Esophagus squamous epithelium (tissue), 5 donors: ENCODE data around the gene OBSCN. TPM values are rescaled to one million over a fixed set of nuclear protein-coding genes. Genes with fewer than 3 reads are reported as not detected.

Experiments
- DNase-seq: peaks from one replicate; lab custom pipeline; 2025; lab: John Stamatoyannopoulos, UW
- H3K27ac ChIP-seq, 4 donors: fragments of 200-600 bp; sonication (generic); one replicate each; pipeline ENCODE4 v1.5.1; 2016 to 2019; ENCODE audit warnings: mild to moderate bottlenecking in 1 of 4
- H3K27me3 ChIP-seq, 4 donors: fragments of 200-600 bp; sonication (generic); 1 replicate in 3 of 4; 2 replicates in 1 of 4; pipeline versions ENCODE4 v1.5.1 to v1.6.0; 2017 to 2021; ENCODE audit warnings: antibody characterized with exemption in 1 of 4
- H3K36me3 ChIP-seq, 3 donors: fragments of 200-600 bp; sonication (generic); one replicate each; pipeline ENCODE4 v1.5.1; 2016 to 2019
- H3K4me1 ChIP-seq, 3 donors: fragments of 200-600 bp; sonication (generic); one replicate each; pipeline ENCODE4 v1.5.1; 2017 to 2019
- H3K4me3 ChIP-seq, 4 donors: fragments of 200-600 bp; sonication (generic); 1 replicate in 3 of 4; 2 replicates in 1 of 4; pipeline ENCODE4 v1.5.1; 2016 to 2019; ENCODE audit warnings: mild to moderate bottlenecking in 2 of 4, moderate library complexity in 1 of 4
- H3K9me3 ChIP-seq, 3 donors: fragments of 200-600 bp; sonication (generic); one replicate each; pipeline ENCODE4 v1.5.1; 2016 to 2019
- CTCF ChIP-seq, 6 experiments: fragments of 450-650 bp in 4 of 6; fragments of 200-600 bp in 2 of 6; sonication (generic) in 2 of 6; IDR thresholded peaks; one replicate each; pipeline ENCODE4 v1.5.1; 2016 to 2019; ENCODE audit warnings: antibody characterized with exemption in 6 of 6, mild to moderate bottlenecking in 4 of 6, moderate library complexity in 4 of 6
- POLR2A ChIP-seq, 4 donors: fragments of 450-650 bp; IDR thresholded peaks; one replicate each; pipeline ENCODE4 v1.6.1; 2017; ENCODE audit warnings: antibody characterized with exemption in 4 of 4, mild to moderate bottlenecking in 4 of 4, moderate library complexity in 3 of 4
- WGBS, 2 donors: methylation state at CpG; one replicate each; pipeline ENCODE4 v1.1.5; 2018; 5-methylcytosine and 5-hydroxymethylcytosine counted together
- intact Hi-C: fragments of 100-400 bp; cut with DNase I; formaldehyde crosslinking; loops from one replicate; pipeline ENCODE4 v1.15.0; 2022
- total RNA-seq, 4 donors: library from RNA; depleted of rRNA; stranded (reverse); fragments of >200 nt; gene quantifications; one replicate each; pipeline ENCODE4 v1.1.0, GENCODE V29; 2016
- donor health status: DM: yes; HTN: yes; CAD: no.

The OBSCN gene
- total RNA-seq, 4 donors from 2014 or later: 4.0 to 53.2 (median 13.8) TPM

GRCh38 chr1:228342627-228343190, 134.9 kb downstream of the OBSCN start:
- Histone ChIP-seq H3K4me1 (no peaks in the 10 kb centered on the region), H3K36me3 (peaks cover 0 to 60% (median 0%) of the 10 kb centered on the region in 3 donors), H3K27ac (no peak overlapping the region), H3K9me3 (no peaks in the 10 kb centered on the region), H3K4me3 (no peak overlapping the region), H3K27me3 (no peaks in the 10 kb centered on the region)
- WGBS, 2 donors: 88 to 95% methylated on average over 3 of the region's 8 CpGs
- intact Hi-C loops: no loop called here
- no peak for DNase-seq
- no peak for TF ChIP-seq CTCF (IDR thresholded peaks at IDR 0.05)
- no peak for TF ChIP-seq POLR2A (IDR thresholded peaks at IDR 0.05)

DNA sequence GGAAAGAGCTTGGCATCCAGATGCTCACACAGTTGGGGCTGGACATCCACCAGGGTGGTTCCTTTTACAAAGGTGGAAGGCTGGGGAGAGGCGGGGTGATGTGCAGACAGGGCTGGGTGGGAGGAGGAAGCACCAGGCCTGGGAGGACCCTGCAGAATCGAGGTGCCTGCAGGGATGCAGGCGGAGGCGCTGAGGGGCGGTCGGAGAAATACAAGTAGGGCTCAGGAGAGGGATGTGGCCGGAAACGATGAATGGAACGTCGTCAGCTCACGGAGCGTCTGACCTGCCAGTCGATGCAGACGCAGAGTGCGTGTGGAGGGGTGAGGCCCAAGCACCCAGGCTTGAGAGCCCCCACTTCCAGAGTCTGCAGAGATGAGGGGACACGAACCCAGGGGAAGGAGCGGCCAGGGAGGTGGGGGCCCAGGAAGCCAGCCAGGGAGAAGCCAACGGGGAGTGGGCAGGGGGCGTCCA, 135.4 kb downstream of the OBSCN start:
- Histone ChIP-seq H3K27ac (no peak overlapping the region), H3K36me3 (peaks cover 0 to 55% (median 0%) of the 10 kb centered on the region in 3 donors), H3K4me1 (no peaks in the 10 kb centered on the region), H3K4me3 (no peak overlapping the region), H3K9me3 (no peaks in the 10 kb centered on the region), H3K27me3 (no peaks in the 10 kb centered on the region)
- WGBS, 2 donors: 89 to 93% methylated on average over 19 of the region's 19 CpGs
- intact Hi-C loops: no loop called here
- no peak for DNase-seq
- no peak for TF ChIP-seq POLR2A (IDR thresholded peaks at IDR 0.05)

GRCh38 chr1:228344631-228345072, 136.8 kb downstream of the OBSCN start:
- no peak for DNase-seq
- intact Hi-C loops: no loop called here
- Histone ChIP-seq H3K36me3 (peaks cover 0 to 40% (median 0%) of the 10 kb centered on the region in 3 donors), H3K4me1 (no peaks in the 10 kb centered on the region), H3K9me3 (no peaks in the 10 kb centered on the region), H3K27me3 (no peaks in the 10 kb centered on the region), H3K4me3 (no peak overlapping the region), H3K27ac (no peak overlapping the region)
- TF ChIP-seq POLR2A (IDR thresholded peaks at IDR 0.05) (no peak), CTCF (IDR thresholded peaks at IDR 0.05) (no peak)
- 65 to 94% methylated on average over 3 to 5 of the region's 5 CpGs for WGBS, 2 donors

- Histone ChIP-seq H3K9me3 (no peaks in the 10 kb centered on the region), H3K27me3 (no peaks in the 10 kb centered on the region), H3K27ac (no peak overlapping the region), H3K4me3 (no peak overlapping the region), H3K4me1 (no peaks in the 10 kb centered on the region), H3K36me3 (peaks cover 0 to 33% (median 0%) of the 10 kb centered on the region in 3 donors)
- no peak for DNase-seq
- intact Hi-C loops: no loop called here
- 87 to 90% methylated on average over 2 to 4 of the region's 17 CpGs for WGBS, 2 donors
- TF ChIP-seq CTCF (IDR thresholded peaks at IDR 0.05): no peak
- TF ChIP-seq POLR2A (IDR thresholded peaks at IDR 0.05): no peak
Measured at GRCh38 chr1:228345201-228345930, 137.5 kb downstream of the OBSCN start.

- WGBS, 2 donors: 89 to 97% methylated on average over 3 to 4 of the region's 9 CpGs
- DNase-seq: no peak
- H3K4me1 ChIP-seq: no peaks in the 10 kb centered on the region
- H3K4me3 ChIP-seq: no peak overlapping the region
- H3K27ac ChIP-seq: no peak overlapping the region
- H3K9me3 ChIP-seq: no peaks in the 10 kb centered on the region
- H3K27me3 ChIP-seq: no peaks in the 10 kb centered on the region
- H3K36me3 ChIP-seq: peaks cover 0 to 26% (median 0%) of the 10 kb centered on the region in 3 donors
- intact Hi-C loops: no loop called here
- TF ChIP-seq POLR2A (IDR thresholded peaks at IDR 0.05) (no peak), CTCF (IDR thresholded peaks at IDR 0.05) (no peak)
Measured at GRCh38 chr1:228346731-228347130, 138.9 kb downstream of the OBSCN start.
